Sigmoid colon (tissue), 7 donors: ENCODE data around the gene MLLT10. TPM values are rescaled to one million over a fixed set of nuclear protein-coding genes. Genes with fewer than 3 reads are reported as not detected.
A peak's percentile ranks its signal among the peaks of the same experiment; 100 is the strongest.

Experiments used
- DNase-seq: peaks from one replicate; pipeline ENCODE4 v3.0.0-alpha.2; 2019
- H3K27ac ChIP-seq, 4 donors: fragments of 200-600 bp; sonication (generic); one replicate each; pipeline ENCODE4 v1.5.1; 2016 to 2019; ENCODE audit warnings: mild to moderate bottlenecking in 1 of 4
- H3K27me3 ChIP-seq, 3 donors: fragments of 200-600 bp; sonication (generic); one replicate each; pipeline ENCODE4 v1.5.1; 2019; ENCODE audit warnings: mild to moderate bottlenecking in 1 of 3
- H3K36me3 ChIP-seq, 4 donors: fragments of 200-600 bp; sonication (generic); one replicate each; pipeline ENCODE4 v1.5.1; 2016 to 2019
- H3K4me1 ChIP-seq, 4 donors: fragments of 200-600 bp; sonication (generic); one replicate each; pipeline ENCODE4 v1.5.1; 2017 to 2019
- H3K4me3 ChIP-seq, 4 donors: fragments of 200-600 bp; sonication (generic); one replicate each; pipeline ENCODE4 v1.5.1; 2017 to 2019; ENCODE audit warnings: mild to moderate bottlenecking in 2 of 4, moderate library complexity in 1 of 4
- H3K9me3 ChIP-seq, 4 donors: fragments of 200-600 bp in 3 of 4; sonication (generic) in 3 of 4; one replicate each; pipeline versions ENCODE4 v1.5.1 to v1.6.1; 2013 to 2019
- EP300 ChIP-seq, 4 donors: sonication (generic); formaldehyde crosslinking; IDR thresholded peaks; one replicate each; pipeline ENCODE4 v1.6.1; 2017; ENCODE audit warnings: antibody characterized with exemption in 4 of 4
- POLR2A ChIP-seq, 2 donors: fragments of 450-650 bp; IDR thresholded peaks; one replicate each; pipeline ENCODE4 v1.6.1; 2016; ENCODE audit warnings: antibody characterized with exemption in 2 of 2, mild to moderate bottlenecking in 2 of 2, moderate library complexity in 2 of 2
- POLR2AphosphoS5 ChIP-seq, 4 donors: sonication (generic); formaldehyde crosslinking; IDR thresholded peaks; one replicate each; pipeline ENCODE4 v1.6.1; 2017; ENCODE audit warnings: antibody characterized with exemption in 4 of 4
- WGBS, 2 donors: extraction: QIAGEN DNeasy Blood & Tissue Kit; methylation state at CpG; one replicate each; pipeline ENCODE4 v1.1.7; 2013; 5-methylcytosine and 5-hydroxymethylcytosine counted together
- intact Hi-C: fragments of 100-400 bp; cut with DNase I; formaldehyde crosslinking; loops from one replicate; pipeline ENCODE4 v1.15.1; 2023
- polyA plus RNA-seq, 3 donors: library from polyadenylated mRNA; stranded (reverse); fragments of 200-250 nt; gene quantifications; one replicate each; pipeline ENCODE4 v1.2.3, GENCODE V29; 2013
- total RNA-seq, 4 donors: library from RNA; depleted of rRNA; stranded (reverse); fragments of >200 nt; gene quantifications; one replicate each; pipeline ENCODE4 v1.1.0, GENCODE V29; 2016
- TF ChIP-seq, protein P1 (sequence below), 4 experiments: fragments of 450-650 bp in 3 of 4; fragments of 200-600 bp in 1 of 4; IDR thresholded peaks; one replicate each; pipeline ENCODE4 v1.5.1; 2016 to 2019; ENCODE audit warnings: antibody characterized with exemption in 4 of 4, mild to moderate bottlenecking in 3 of 4, moderate library complexity in 2 of 4
- donor health status: healthy with polysubstance abuse.
- donor health status: Bipolar disorder and iron deficiency.
- donor health status: healthy.

Gene MLLT10
- total and polyA plus RNA-seq, 7 donors = 8.6 to 53.7 (median 36.0) TPM

DNA sequence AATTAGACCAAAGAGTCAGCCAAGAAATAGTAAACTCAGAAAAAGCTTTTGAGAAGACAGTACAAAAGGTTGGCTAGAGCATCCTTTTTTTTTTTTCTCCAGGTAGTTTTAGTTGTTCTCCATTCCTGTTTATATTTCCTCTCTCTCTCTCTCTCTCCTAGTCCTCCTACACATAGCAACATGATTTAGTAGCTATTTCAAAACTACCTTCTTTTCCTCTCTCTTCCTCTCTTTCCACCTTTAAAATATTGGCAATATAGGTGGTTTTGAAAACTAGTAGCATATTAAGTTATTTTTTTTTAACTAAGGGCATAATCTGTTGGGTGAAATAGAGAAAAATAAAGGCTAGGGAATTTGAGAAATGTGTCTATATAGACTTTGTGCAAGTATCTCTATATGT, 13.5 kb upstream of the MLLT10 start:
- intact Hi-C loops = loop anchor here (10.0 kb wide), 1 partner anchor 914 kb away; no protein-coding TSS in a partner anchor
- Histone ChIP-seq H3K27ac (peak overlapping the region; percentile 86 to 99 (median 92)), H3K4me1 (peaks cover 0 to 71% (median 45%) of the 10 kb centered on the region in 4 donors), H3K4me3 (peak overlapping the region; percentile 29 to 68 (median 64)), H3K27me3 (peaks cover 0 to 6% (median 0%) of the 10 kb centered on the region in 3 donors), H3K9me3 (no peaks in the 10 kb centered on the region), H3K36me3 (no peaks in the 10 kb centered on the region)
- TF ChIP-seq, protein P1, sequence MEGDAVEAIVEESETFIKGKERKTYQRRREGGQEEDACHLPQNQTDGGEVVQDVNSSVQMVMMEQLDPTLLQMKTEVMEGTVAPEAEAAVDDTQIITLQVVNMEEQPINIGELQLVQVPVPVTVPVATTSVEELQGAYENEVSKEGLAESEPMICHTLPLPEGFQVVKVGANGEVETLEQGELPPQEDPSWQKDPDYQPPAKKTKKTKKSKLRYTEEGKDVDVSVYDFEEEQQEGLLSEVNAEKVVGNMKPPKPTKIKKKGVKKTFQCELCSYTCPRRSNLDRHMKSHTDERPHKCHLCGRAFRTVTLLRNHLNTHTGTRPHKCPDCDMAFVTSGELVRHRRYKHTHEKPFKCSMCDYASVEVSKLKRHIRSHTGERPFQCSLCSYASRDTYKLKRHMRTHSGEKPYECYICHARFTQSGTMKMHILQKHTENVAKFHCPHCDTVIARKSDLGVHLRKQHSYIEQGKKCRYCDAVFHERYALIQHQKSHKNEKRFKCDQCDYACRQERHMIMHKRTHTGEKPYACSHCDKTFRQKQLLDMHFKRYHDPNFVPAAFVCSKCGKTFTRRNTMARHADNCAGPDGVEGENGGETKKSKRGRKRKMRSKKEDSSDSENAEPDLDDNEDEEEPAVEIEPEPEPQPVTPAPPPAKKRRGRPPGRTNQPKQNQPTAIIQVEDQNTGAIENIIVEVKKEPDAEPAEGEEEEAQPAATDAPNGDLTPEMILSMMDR (IDR thresholded peaks at IDR 0.05) = no peak
- TF ChIP-seq POLR2A (IDR thresholded peaks at IDR 0.05) (no peak), EP300 (IDR thresholded peaks at IDR 0.05) (no peak), POLR2AphosphoS5 (IDR thresholded peaks at IDR 0.05) (no peak)
- no peak for DNase-seq

DNA sequence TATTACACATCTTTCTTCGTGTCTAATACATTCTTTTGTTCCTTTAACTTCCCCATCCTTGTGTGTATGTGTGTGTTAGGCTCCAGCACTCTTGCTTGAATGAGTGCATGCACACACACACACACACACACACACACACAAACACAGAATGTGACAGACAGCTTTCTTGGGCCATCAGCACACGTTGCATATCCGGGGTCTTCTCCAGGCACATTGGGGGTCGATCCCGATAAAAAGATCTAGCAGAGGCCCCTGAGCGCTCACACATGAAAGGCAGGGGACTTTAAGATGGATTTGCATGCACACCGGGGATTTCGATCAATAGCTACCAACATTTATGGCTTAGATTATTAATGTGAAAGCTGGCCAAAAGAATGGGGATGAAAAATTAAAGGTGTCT, 13.1 kb upstream of the MLLT10 start:
- Histone ChIP-seq H3K27me3 (peaks cover 0 to 6% (median 0%) of the 10 kb centered on the region in 3 donors), H3K36me3 (no peaks in the 10 kb centered on the region), H3K27ac (peak overlapping the region; percentile 86 to 99 (median 92)), H3K4me1 (peaks cover 0 to 66% (median 42%) of the 10 kb centered on the region in 4 donors), H3K4me3 (no peak overlapping the region), H3K9me3 (no peaks in the 10 kb centered on the region)
- 75 to 81% methylated on average over 8 of the region's 8 CpGs for WGBS, 2 donors
- DNase-seq = no peak
- TF ChIP-seq, protein P1 (IDR thresholded peaks at IDR 0.05) = no peak
- TF ChIP-seq POLR2AphosphoS5 (IDR thresholded peaks at IDR 0.05) = no peak
- no peak for TF ChIP-seq EP300 (IDR thresholded peaks at IDR 0.05)
- no peak for TF ChIP-seq POLR2A (IDR thresholded peaks at IDR 0.05)
- intact Hi-C loops = loop anchor here (10.0 kb wide), 1 partner anchor 914 kb away; no protein-coding TSS in a partner anchor

DNA sequence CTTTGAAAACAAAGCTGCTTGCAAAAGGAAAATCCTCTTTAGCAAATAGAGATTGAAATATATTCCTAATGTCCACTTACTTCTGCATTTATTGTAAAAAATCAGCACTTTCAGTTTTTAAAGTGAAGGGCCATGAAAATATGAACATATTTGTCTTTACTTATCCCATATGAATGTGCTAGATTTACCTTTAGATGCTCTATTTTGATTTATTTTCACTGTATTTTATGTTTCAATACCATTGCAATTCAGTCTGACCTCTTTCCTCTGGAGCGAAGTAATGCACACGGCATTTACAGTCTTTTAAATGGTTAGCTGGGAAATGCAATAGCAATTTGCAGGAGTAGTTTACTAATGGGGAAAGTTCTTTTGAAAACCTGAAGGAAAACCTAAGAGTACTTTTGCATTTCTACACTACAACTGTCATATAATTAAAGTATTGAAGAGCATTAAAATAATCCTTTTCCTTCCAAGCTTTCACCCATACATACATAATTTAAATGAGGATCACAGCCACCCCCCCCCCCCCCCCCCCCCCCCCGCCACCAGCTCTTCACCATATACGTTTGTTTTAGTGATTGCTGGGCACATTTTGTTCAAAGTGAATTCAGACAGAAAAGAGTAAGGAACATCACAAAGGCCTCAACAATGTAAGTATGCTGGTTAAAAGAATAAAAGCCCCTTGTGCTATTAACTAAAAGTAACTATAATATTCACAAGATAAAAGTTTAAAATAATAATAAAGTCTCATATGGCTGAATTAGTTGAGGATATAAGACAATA, 12.1 kb upstream of the MLLT10 start:
- TF ChIP-seq EP300 (IDR thresholded peaks at IDR 0.05) (no peak), POLR2AphosphoS5 (IDR thresholded peaks at IDR 0.05) (no peak), POLR2A (IDR thresholded peaks at IDR 0.05) (no peak)
- TF ChIP-seq, protein P1 (IDR thresholded peaks at IDR 0.05) = no peak
- intact Hi-C loops = loop anchor here (10.0 kb wide), 1 partner anchor 913 kb away; no protein-coding TSS in a partner anchor
- H3K9me3 ChIP-seq = no peaks in the 10 kb centered on the region
- no peak overlapping the region for H3K4me3 ChIP-seq
- peaks cover 0 to 65% (median 40%) of the 10 kb centered on the region in 4 donors for H3K4me1 ChIP-seq
- H3K27me3 ChIP-seq = peaks cover 0 to 6% (median 0%) of the 10 kb centered on the region in 3 donors
- no peaks in the 10 kb centered on the region for H3K36me3 ChIP-seq
- 80 to 82% methylated on average over 4 of the region's 4 CpGs for WGBS, 2 donors
- DNase-seq = no peak
- peak overlapping the region in 3 of 4 donors; percentile 86 to 99 (median 97) for H3K27ac ChIP-seq

DNA sequence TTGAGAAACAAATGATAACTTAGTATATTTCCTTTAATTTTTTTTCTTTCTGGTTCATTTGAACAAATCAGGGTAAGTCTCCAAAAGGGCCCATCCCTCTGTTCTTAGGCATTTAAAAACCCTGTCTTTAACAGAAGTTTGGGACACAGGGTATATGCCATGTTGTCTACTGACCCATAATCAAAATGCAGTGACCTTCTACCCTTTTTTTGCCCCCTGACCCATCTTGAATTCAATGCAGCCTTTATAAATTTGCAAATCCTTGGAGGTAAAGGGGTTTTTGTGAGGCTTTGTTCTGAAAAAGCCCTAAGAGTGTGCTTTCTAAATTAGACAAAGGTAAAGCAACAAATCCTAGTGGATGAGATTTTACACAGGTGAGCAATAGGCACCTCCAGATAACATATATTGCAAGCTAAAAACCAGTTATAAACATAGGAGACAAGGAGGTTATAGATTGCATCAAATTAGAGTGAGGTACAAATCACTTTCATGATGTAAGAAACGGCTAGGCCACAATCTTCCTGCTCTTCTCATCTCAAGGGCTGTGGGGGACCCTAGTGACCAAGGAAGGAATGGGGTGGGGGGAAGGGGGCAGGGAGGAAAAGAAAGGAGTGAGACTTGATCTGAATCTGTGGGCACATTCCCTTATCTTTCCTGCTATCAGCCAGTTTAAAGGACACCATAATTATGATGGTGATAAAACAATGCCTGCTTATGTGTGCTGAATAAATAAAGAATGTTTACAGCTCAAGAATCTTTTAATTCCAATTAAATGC, 11.2 kb upstream of the MLLT10 start:
- H3K36me3 ChIP-seq = no peaks in the 10 kb centered on the region
- DNase-seq = no peak
- intact Hi-C loops = loop anchor here (10.0 kb wide), 1 partner anchor 912 kb away; no protein-coding TSS in a partner anchor
- no peak overlapping the region for H3K4me3 ChIP-seq
- H3K27ac ChIP-seq = peak overlapping the region in 3 of 4 donors; percentile 97 to 99 (median 97)
- WGBS, 2 donors = 60 to 71% methylated on average over 1 of the region's 1 CpG
- H3K4me1 ChIP-seq = peaks cover 0 to 62% (median 37%) of the 10 kb centered on the region in 4 donors
- H3K27me3 ChIP-seq = peaks cover 0 to 6% (median 0%) of the 10 kb centered on the region in 3 donors
- H3K9me3 ChIP-seq = no peaks in the 10 kb centered on the region
- no peak for TF ChIP-seq EP300 (IDR thresholded peaks at IDR 0.05)
- TF ChIP-seq POLR2AphosphoS5 (IDR thresholded peaks at IDR 0.05) = no peak
- TF ChIP-seq, protein P1 (IDR thresholded peaks at IDR 0.05) = no peak
- no peak for TF ChIP-seq POLR2A (IDR thresholded peaks at IDR 0.05)
